Left ventricle myocardium superior (tissue), 1 donor: ENCODE measurements around the gene KCNQ1. TPM values are rescaled to one million over a fixed set of nuclear protein-coding genes. Genes with fewer than 3 reads are reported as not detected.

Experiments used
- ATAC-seq: fragments of 200-7000 bp; cut with Tn5 transposase; one replicate; pipeline ENCODE4 v1.9.1; 2020; ENCODE audit warnings: mild to moderate bottlenecking, moderate library complexity
- DNase-seq: peaks from one replicate; pipeline ENCODE4 v3.0.0-alpha.2; 2020
- intact Hi-C: fragments of 100-400 bp; cut with micrococcal nuclease; formaldehyde crosslinking; loops from one replicate; pipeline ENCODE4 v1.11.0; 2022
- total RNA-seq: library from RNA; stranded (reverse); fragmentation: NEBNext Ultra II Directional; extraction: Animal tissue kit (Norgen Biotek cat#: 25700); gene quantifications from one replicate; pipeline ENCODE4 v1.2.1, GENCODE V29; 2021
- donor health status: DM: no; HTN: yes; CAD: no; lungs with severe emphysema.

KCNQ1 gene
- total RNA-seq, 1 donor from 2014 or later: 49.7 TPM

DNA sequence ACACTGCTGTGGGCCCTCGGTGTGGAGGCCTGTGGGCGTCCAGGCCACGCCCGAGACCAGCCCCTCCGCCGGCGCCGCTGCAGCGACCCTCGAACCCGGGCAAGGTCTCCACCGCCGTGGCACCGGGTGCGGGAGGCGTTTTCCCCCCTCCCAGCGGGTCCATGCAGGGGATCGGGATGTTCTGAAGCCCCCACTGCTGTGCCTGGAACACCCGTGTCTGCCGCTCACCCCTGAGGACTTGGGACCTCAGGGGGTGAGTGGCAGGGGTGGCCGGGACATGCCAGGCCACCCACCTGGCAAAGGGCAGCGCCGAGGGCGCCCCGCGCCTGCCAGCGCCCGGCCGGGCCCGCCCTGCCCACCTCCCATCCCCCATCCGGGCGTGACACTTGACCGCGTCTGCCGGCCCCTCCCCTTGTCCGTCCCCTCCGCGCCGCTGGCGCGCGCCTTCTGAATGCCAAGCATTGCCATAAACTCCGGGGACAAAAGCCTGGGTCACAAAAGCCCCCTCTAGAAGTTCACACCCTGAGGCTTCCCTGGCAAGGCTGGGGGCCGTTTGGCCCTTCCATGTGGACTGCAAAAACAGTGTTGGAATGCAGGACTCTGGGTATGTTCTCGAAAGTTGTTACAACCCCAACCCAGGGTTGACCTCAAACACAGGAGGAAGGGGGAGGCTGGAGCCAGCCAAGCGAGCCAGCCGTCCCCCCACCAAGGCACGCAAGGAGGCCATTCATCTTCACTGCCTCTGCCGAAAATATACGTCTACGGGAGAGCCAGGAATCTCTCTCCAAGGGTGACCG, 255.8 kb downstream of the KCNQ1 start:
- intact Hi-C loops: no loop called here
- DNase-seq: peak; percentile 84
- peak; percentile 76 for ATAC-seq

DNA sequence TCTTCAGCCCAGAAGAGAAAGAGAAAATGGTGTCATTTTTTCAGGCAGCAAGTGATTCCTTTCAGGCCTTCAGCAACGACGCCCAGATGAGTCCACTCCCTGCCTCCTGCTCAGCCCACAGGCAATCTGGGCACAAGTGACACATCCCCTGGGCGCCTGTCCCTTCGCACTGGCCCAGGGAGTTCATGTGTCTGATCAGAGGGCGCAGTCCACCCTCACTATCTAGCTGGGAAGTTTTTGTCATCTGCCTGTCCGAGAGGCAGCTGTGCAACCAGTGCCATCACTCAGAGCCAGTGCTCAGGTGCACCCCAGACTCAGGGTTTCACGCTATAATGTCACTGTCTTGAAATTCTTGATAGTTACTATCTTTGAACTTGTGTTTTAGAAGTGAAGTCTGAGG, 256.4 kb downstream of the KCNQ1 start:
- no peak for ATAC-seq
- intact Hi-C loops: no loop called here
- no peak for DNase-seq

DNA sequence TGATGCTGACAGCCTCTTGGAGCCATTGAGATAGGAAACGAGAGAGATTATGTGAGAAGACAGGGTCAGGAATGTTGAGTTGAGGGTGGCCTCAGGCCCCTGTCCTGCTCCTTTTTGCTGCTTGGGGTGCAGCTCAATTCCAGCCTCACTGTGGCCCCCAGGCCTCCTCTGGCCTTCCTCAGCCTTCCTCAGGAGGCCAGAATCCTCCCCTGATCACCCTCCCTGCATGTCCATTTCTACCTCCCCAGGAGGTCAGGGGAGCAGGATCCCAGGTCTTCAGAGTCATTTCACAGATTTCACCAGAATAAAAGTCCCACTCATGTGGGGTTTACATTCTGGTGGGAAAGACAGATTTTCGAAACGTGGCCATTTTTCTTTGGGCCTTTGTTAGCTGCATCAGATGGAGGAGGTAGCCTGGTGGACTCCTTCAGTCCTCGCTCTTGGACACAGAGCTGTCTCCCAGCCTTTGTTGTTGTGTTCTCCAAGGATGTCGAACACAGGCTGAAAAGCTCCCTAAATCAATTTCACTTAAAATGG, 257.2 kb downstream of the KCNQ1 start:
- intact Hi-C loops: no loop called here
- ATAC-seq (no peak), DNase-seq (no peak)

DNA sequence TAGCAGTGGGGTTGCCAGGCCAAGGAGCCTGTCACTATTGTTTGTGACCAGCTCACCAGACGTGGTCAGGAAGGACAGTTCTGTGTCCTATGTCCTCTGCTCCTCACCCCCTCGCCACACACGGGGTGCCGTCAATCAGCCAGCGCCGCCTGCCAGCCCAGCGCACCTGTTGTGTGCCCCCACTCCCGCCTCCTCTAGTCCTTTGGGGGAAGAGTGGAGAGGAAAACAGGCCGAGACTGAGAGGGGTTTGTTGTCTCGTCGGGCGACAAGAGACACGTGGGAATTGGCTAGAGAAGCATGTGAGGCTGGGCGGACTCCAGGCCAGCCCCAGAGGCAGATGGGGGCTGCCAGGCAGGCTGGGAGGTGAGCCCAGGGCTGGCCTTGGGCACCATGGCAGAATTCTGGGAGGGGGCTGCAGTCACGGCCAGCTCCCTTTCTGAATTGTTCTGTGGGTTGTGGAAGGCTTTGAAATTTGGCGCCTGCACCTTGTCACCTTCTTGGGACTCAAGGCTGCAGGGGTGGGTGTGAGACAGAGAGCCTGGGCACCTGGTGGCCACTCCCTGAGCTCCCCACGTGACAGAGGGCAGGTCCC, 258.1 kb downstream of the KCNQ1 start:
- DNase-seq: peak; percentile 21
- intact Hi-C loops: no loop called here
- ATAC-seq: no peak

DNA sequence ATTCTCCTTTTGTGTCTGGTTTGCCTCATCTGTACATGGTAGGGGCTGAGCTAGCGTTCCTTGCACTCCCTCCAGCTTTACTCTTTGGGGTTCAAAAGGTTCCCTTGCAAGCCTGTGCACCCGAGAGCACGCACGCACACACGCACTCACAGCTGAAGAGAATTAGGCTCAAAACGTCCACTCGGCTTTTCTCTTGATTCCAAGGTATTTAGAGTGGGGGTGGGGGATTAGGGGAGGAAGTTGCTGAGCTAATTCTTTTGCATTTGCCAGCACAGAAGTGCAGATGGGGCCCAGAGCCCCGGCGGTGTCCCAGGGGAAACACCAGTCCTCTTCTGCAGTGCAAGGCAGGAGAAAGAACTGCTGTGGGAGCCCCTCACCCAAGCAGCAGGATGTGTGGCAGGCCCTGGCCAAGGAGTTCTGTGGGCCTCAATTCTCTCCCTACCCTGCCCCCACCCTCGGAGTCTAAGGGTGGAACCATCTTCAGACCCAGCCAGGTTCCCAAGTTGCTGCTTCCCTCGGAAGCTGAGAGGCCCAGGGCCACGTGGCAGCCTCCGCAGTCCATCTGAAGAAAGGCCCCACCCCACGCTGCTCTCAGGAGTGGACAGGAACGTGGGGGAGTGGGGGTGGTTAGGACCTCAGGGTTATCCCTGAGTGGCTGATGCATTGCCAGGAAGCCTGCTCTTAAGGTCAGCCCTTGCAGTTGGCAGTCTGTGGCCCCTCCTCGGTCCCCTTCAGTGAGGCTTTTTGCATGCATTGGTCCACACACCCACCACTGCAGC, 258.7 kb downstream of the KCNQ1 start:
- no peak for ATAC-seq
- intact Hi-C loops: no loop called here
- peak; percentile 24 for DNase-seq

DNA sequence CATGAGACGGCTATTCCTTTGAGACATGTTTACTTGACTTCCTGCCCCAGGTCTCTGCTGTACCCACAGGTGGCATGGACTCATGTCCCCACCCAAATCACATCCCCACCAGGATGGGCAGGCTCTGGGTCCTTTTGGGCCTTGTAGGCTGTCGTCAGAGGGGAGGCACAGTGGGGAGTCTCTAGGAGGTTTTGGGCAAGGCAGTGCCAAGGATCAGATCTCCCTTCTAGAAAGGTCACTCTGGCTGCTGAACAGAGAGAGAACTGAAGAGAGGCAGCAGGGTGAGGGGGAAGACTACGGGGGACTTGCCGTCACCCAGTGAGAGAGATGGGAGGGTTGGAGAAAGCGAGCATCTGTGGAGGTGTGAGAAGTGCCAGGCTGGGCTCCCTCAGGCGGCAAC, 259.5 kb downstream of the KCNQ1 start:
- DNase-seq (peak; percentile 11), ATAC-seq (no peak)

DNA sequence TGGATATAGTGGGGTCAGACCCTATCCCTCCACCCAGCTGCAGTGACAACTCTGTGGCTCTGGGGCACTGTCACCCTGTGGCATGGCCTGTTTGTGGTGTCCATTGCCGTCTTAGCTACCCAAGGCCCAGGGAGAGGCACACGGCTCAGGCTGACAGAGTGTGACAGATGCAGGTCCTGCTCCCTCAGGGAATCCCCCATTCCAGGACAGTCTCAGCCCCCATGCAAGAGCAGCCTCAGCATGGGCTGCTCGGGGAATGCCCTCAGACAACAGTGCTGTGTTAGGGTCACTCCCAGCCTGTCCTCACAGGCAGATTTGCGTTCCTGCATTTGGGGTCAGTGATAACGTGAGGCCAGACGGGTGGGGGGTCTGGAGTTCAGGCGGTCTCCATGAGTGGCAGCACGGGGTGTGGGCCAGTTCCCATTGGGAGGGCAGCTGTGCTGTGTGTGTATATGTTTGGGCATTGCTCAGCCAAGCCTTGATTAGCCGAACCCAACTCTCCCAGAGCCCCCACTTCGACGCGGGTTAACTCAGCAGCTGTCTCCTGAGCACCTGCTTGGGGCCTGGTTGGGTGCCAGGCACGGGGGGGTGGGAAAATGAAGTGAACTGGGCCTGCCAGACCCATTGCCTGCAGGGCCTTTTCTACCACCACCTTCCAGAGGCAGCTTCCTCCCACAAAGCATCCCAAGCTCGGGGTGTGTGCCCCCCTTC, 260.2 kb downstream of the KCNQ1 start:
- DNase-seq: peak; percentile 20
- intact Hi-C loops: no loop called here
- ATAC-seq: no peak

More for the DNA sequence above, 259.5 kb downstream of the KCNQ1 start:
- intact Hi-C loops: no loop called here

DNA sequence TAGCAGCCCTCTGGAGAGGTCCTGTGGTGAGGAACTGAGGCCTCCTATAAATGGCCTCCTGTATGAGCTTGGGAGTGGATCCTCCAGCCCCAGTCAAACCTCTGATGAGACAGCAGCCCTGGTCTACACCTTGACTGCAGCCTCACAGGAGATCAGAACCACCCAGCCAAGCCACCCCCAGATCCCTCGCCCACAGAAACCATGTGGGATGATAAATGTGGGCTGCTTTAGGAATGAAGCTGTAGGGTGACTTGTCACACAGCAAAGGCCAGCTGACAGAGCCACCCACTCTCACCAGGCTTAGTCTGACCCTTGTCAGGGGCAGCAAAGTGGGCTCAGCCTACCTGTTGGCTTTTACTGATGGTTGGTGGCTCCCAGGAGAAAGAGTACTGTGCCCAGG, 261.5 kb downstream of the KCNQ1 start:
- DNase-seq (no peak), ATAC-seq (no peak)
- intact Hi-C loops: no loop called here

DNA sequence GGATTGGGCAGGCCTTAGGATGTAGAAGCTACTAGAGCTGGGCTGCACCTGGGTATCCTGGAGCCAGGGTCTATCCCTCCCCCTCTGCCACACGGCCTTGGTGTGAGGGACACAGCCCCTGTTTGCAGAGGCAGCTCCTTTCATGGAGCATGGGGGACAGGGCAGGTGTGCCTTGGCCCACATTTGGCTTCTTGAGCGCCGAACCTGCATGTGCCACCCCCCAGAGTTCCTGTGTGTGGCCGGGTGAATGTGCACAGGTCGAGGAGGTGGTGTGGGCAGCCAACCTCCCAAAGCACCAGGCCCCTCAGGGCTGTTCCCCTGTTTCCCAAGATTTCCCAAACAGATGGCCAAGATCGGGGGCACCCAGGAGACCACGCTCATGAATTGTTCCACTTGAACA, 262.9 kb downstream of the KCNQ1 start:
- DNase-seq (no peak), ATAC-seq (no peak)
- intact Hi-C loops: no loop called here

DNA sequence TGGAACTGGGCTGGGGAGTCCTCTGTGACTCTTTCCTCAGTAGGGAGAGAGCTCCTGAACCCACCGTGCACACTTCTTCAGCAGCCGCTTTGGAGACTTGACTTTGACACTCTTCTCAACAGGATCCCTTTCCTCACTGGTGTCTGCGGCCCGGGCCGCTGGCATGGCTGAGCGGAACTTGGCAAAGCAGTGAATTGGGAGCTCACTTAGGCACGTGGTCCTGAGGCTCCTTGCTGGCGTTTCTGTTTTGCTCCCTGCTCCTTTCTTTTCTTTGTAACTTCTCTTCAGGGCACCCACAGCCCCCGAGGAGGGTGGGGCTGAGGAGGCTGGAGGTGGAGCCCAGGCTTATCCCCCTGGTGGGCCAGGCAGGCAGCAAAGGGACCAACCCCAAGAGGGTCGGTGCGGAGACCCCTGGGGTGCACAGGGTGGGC, 263.4 kb downstream of the KCNQ1 start:
- peak; percentile 59 for ATAC-seq
- intact Hi-C loops: no loop called here

DNA sequence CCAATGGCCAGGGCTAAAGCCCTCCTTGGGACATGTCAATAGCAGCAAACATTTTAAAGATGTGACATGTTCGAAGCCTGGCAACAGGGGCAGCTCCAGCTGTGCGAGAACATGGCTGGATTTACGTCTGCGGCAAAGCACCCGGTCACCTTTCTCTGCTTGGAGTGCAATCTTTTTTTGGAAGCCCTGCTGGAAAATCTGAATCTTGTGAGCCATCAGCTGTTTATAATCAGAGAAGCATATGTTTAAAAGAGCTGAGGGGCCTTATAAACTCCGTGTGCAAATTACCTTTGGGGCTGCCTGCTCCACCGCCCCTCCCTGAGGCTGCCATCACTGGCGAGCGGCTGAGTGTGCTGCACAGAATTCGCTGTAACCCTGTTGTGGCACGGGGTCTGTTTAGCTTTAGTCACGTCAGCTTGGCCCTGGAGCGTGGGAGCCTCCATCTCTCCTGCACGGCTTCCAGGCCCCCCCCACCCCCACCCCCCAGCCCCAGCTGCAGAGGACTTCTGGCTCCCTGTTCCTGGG, 264.0 kb downstream of the KCNQ1 start:
- peak; percentile 60 for ATAC-seq
- intact Hi-C loops: no loop called here
- peak; percentile 48 for DNase-seq

More for the DNA sequence above, 263.4 kb downstream of the KCNQ1 start:
- DNase-seq: peak; percentile 68

DNA sequence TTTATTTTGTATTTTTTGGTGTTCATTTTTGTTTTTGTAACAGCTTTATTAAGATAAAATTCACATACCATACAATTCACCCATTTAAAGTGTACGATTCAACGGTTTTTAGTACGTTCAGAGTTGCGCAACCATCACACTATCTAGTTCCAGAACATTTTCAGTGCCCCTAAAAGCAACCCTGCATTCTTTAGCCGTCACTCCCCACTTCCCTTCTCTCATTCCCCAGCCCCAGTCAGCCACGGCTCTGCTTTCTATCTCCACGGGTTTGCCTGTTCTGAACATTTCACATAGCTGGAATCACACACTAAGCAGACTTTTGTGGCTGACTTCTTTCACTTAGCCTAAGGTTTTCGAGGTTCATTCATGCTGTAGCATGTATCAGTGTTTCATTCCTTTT, 264.6 kb downstream of the KCNQ1 start:
- DNase-seq: no peak
- intact Hi-C loops: no loop called here
- ATAC-seq: peak; percentile 61

DNA sequence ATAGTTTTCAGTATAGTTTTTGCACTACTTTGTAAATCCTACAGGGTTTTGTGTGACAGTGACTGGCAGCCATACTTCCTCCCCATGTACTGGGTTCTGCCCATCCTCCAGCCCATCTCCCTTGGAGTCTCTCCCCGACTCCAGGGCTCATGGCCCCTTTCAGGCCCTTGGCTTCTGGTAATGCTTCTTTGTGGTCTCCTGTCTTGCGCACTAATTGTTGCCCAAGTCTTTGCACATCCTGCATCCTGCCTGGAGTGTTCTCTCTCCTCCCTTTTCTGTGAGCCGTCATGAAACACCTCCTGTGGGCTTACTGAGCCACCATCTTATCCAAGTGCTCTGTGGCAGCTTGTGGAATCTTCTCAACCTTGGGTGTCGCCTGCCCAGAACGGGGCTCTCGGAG, 266.4 kb downstream of the KCNQ1 start:
- no peak for DNase-seq
- intact Hi-C loops: no loop called here
- no peak for ATAC-seq

DNA sequence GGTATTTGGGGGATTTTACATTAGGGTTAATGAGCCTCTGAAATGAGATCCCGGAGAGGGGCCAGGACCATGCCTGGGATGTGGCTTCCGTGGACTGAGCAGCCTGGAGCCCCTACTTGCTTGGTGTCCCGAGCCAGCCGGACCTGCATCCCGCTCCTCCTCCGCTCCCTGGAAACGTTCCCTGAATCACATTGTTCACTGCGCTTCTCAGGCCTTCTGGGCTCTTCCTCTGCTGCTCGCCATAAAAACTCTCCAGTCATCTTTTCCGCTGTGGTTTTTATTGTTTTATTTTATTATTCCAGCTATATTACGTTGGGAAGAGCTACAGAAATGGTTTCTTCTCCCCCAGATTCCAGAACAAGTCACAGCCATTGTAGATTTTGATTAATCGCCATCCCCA, 268.3 kb downstream of the KCNQ1 start:
- ATAC-seq: no peak

DNA sequence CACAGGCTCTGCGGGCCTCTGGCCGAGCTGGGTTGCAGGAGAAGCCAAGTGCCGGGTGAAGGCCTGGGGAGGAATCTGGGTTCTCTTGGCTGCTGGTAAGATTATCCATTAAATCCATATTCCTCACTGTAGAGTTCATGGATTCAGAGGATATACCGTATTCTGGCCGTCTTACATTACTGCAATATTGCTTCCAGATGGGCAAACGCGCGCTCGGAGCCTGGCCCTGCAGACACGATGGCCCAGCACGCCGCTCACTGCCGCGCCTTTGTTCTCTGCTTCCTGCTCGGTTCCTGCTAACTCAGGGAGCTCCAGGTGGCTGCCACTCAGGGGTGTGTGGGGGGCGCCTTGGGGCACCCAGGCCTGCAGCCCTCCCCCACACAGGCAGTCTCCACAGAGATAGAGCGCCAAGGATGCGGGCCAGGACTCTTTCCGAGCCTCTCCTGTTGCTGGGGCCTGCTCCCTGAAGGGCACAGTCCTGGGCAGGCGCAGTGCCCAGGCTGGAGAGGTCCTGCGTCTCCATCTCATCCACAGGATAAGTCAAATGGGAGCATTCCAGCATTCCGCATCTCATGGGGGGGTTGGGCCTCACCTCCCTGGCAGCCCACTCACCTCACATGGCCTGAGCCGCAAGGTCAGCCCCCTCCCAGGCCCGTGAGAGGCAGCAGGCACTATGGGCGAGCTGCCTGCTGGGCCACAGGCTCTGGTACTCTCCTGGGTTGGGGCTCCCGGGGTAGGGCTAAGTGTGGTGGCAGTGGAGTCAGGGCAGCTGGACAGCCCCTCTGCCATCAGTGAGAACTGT, 269.1 kb downstream of the KCNQ1 start:
- ATAC-seq (no peak), DNase-seq (peak; percentile 15)
- intact Hi-C loops: no loop called here

More for the DNA sequence above, 268.3 kb downstream of the KCNQ1 start:
- no peak for DNase-seq
- intact Hi-C loops: no loop called here

DNA sequence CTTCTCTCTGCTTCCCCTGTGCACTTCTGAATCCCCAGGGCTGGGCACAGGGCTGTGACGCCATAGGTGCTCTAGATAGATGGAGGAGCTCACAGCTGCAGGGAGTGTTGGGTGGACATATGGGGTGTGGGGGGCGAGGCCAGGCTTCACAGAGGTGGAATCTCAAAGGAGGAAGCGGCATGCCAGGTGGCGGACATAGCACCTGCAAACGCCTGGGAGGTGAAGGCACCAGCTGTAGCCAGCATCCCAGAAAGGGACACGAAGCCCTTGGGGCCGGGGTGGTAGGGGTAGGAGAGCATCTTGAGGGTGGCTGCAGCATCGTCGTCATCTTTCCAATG, 269.6 kb downstream of the KCNQ1 start:
- ATAC-seq: no peak
- intact Hi-C loops: no loop called here
- DNase-seq: no peak

DNA sequence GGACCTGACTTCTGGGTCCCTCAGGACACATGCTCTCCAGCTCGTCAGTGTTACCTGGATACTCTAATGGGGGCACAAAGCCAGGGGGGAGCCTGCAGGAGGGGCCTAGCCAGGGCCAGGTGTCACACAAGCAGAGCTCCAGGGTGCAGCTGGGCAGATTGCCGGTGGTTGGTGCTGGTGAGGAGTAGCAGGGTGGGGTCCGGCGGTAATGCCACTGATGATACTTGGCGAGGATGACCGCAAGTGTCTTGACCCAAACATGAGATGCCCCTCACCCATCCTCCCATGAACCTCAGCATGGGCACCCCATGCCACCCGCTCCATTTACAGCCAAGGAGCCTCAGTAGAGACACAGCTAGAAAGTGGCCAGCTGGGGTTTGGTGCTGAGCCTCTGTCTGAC, 270.1 kb downstream of the KCNQ1 start:
- no peak for ATAC-seq
- intact Hi-C loops: no loop called here
- DNase-seq: peak; percentile 20

DNA sequence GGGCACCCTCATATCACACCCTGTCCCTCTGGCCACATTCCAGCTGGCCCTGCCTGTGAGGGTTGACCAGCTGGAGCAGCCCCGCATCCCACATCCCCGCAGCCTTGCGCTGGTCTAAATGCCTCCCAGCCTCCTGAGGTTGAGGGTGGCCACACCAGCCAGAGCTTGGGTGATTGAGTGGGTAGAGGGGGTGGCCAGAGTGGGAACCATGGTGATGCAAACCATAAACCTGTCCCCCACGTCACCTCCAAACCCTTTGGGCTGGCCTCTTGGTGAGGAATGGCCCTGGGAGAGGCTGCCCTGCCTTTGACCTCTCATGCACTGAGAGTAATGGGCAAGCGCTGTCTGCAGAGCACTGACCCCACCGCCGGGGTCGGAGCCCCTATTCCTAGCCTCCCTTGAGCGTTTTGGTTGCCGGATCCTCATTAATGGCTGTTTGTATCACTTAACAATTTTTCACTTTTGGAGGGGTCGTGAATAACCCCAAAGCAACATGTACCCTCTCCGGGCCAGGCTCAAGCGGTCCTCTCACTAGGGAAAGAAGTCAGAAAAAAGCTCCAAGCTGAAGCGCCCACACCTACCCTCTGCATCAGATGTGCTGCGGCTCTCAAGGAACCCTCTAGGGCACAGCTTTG, 271.0 kb downstream of the KCNQ1 start:
- intact Hi-C loops: no loop called here
- DNase-seq (peak; percentile 24), ATAC-seq (no peak)
